Central memory CD8-positive, alpha-beta T cell (primary cell): ENCODE data around the gene DMPK.

Experiments used
- ATAC-seq: fragments of 150-1000 bp; cut with Tn5 transposase; replicated peaks from 2 replicates; pipeline ENCODE4 v1.10.0; 2022; ENCODE audit warnings: mild to moderate bottlenecking, moderate FRiP score, moderate number of reproducible peaks; ENCODE audit not compliant: poor library complexity, severe bottlenecking; ENCODE audit errors: extremely low read depth
- DNase-seq, 2 donors: peaks; one replicate each; pipeline ENCODE4 v3.0.0; 2021; ENCODE audit warnings: low spot score in 2 of 2
- H3K27ac Mint-ChIP-seq: one replicate; pipeline ENCODE4 v1.8.0; 2022; ENCODE audit warnings: low read depth, mild to moderate bottlenecking, moderate library complexity, mixed read lengths
- H3K27me3 Mint-ChIP-seq: one replicate; pipeline ENCODE4 v1.8.0; 2022; ENCODE audit warnings: mixed read lengths
- H3K36me3 Mint-ChIP-seq: one replicate; pipeline ENCODE4 v1.8.0; 2022; ENCODE audit warnings: mild to moderate bottlenecking, moderate library complexity, mixed read lengths; ENCODE audit not compliant: insufficient read depth
- H3K4me1 Mint-ChIP-seq: one replicate; pipeline ENCODE4 v1.8.0; 2022; ENCODE audit warnings: mixed read lengths
- H3K4me3 Mint-ChIP-seq: one replicate; pipeline ENCODE4 v1.8.0; 2022; ENCODE audit warnings: mild to moderate bottlenecking, moderate library complexity, mixed read lengths
- H3K9me3 Mint-ChIP-seq: one replicate; pipeline ENCODE4 v1.8.0; 2022; ENCODE audit warnings: mixed read lengths

The DMPK gene

GRCh38 chr19:45768655-45768983 is 13.7 kb downstream of the DMPK start:
- Mint-ChIP-seq H3K27me3 (peaks cover 8% of the 10 kb centered on the region), H3K4me1 (peaks cover 23% of the 10 kb centered on the region), H3K27ac (peak overlapping the region; percentile 79), H3K9me3 (no peaks in the 10 kb centered on the region), H3K4me3 (peak overlapping the region; percentile 86), H3K36me3 (peaks cover 31% of the 10 kb centered on the region)
- ATAC-seq = no peak
- DNase-seq = no peak

DNA sequence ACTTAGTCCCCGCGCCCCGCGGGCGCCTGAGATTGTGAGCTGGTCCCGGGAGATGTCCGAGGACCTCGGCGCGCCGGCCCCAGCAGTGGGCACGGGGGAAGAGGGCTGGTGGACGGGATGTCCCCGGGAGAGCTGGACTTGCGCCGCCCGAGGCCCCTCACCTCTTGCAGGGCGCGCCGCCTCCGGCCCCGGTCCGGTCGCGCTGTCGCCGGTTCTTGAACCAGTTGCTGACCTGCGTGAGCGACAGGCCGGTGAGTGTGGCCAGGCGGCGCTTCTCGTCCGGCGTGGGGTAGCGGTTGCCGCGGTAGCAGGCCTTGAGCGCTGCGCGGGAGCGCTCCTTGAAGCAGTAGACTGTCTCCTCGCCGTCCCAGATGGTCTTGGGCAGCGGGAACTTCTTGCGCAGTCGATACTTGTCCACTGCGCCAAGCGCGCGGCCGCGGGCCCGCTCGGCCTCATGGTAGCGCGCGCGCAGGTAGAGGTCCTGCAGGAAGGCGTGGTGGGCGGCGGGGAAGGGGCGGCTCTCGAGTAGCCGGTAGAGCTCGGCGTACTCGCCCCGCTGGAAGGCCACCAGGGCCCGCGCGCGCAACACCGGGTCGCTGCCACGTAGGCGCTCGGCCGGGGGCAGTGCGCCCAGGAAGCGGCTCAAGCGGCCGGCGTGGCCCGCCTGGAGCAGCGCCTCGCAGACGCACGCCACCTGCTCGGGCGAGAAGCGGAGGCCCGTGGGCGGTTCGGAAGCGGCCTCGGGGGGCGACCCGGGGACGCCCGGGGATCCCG is 14.2 kb downstream of the DMPK start:
- H3K27me3 Mint-ChIP-seq = peaks cover 8% of the 10 kb centered on the region
- H3K36me3 Mint-ChIP-seq = peaks cover 30% of the 10 kb centered on the region
- no peak overlapping the region for H3K27ac Mint-ChIP-seq
- no peaks in the 10 kb centered on the region for H3K9me3 Mint-ChIP-seq
- H3K4me3 Mint-ChIP-seq = peak overlapping the region; percentile 86
- ATAC-seq (no peak), DNase-seq (no peak)
- H3K4me1 Mint-ChIP-seq = peaks cover 23% of the 10 kb centered on the region

GRCh38 chr19:45767410-45767880 is 14.8 kb downstream of the DMPK start:
- ATAC-seq = no peak
- Mint-ChIP-seq H3K36me3 (peaks cover 27% of the 10 kb centered on the region), H3K4me1 (peaks cover 23% of the 10 kb centered on the region), H3K9me3 (no peaks in the 10 kb centered on the region), H3K4me3 (peak overlapping the region; percentile 86), H3K27ac (no peak overlapping the region), H3K27me3 (peaks cover 8% of the 10 kb centered on the region)
- no peak for DNase-seq

- H3K4me1 Mint-ChIP-seq = peaks cover 23% of the 10 kb centered on the region
- H3K36me3 Mint-ChIP-seq = peaks cover 23% of the 10 kb centered on the region
- ATAC-seq = no peak
- no peak overlapping the region for H3K27ac Mint-ChIP-seq
- DNase-seq = no peak
- peaks cover 8% of the 10 kb centered on the region for H3K27me3 Mint-ChIP-seq
- peak overlapping the region; percentile 86 for H3K4me3 Mint-ChIP-seq
- H3K9me3 Mint-ChIP-seq = no peaks in the 10 kb centered on the region
Observed at GRCh38 chr19:45766869-45767346, 15.4 kb downstream of the DMPK start.

DNA sequence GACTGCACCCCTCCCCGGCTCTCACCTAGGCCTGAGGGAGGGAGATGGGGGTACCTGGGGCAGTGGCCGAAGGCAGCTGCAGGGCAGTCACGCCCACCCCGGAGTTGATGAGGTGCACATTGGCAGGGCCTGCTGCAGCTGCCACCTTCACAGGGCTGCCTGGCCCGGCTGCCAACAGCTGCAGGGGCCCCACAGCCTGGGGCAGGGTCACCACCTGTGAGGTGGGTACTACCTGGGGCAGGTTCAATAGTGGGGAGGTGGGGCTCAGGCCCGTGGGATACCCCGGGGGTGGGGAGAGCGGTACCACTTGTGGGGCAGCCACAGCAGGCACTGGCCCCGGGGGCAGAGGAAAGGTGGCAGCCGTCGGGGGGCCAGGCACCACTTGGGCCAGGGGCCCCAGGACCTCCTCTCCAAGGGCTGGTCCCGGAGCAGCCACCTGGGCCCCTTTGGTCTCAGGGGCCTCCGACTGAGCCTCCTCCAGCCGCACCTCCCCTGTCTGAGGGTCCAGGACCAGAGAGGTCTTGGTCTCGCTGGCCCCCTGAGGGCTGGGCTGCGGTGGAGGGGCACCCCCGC is 15.9 kb downstream of the DMPK start:
- no peak overlapping the region for H3K4me3 Mint-ChIP-seq
- H3K9me3 Mint-ChIP-seq = no peaks in the 10 kb centered on the region
- peaks cover 8% of the 10 kb centered on the region for H3K27me3 Mint-ChIP-seq
- DNase-seq = no peak
- H3K4me1 Mint-ChIP-seq = peaks cover 23% of the 10 kb centered on the region
- no peak overlapping the region for H3K27ac Mint-ChIP-seq
- peaks cover 22% of the 10 kb centered on the region for H3K36me3 Mint-ChIP-seq
- no peak for ATAC-seq

GRCh38 chr19:45765702-45766295 is 16.5 kb downstream of the DMPK start:
- peak overlapping the region; percentile 4 for H3K4me3 Mint-ChIP-seq
- H3K4me1 Mint-ChIP-seq = peaks cover 19% of the 10 kb centered on the region
- H3K9me3 Mint-ChIP-seq = no peaks in the 10 kb centered on the region
- no peak overlapping the region for H3K27ac Mint-ChIP-seq
- H3K27me3 Mint-ChIP-seq = peaks cover 8% of the 10 kb centered on the region
- no peak for DNase-seq
- peaks cover 21% of the 10 kb centered on the region for H3K36me3 Mint-ChIP-seq
- ATAC-seq = no peak

DNA sequence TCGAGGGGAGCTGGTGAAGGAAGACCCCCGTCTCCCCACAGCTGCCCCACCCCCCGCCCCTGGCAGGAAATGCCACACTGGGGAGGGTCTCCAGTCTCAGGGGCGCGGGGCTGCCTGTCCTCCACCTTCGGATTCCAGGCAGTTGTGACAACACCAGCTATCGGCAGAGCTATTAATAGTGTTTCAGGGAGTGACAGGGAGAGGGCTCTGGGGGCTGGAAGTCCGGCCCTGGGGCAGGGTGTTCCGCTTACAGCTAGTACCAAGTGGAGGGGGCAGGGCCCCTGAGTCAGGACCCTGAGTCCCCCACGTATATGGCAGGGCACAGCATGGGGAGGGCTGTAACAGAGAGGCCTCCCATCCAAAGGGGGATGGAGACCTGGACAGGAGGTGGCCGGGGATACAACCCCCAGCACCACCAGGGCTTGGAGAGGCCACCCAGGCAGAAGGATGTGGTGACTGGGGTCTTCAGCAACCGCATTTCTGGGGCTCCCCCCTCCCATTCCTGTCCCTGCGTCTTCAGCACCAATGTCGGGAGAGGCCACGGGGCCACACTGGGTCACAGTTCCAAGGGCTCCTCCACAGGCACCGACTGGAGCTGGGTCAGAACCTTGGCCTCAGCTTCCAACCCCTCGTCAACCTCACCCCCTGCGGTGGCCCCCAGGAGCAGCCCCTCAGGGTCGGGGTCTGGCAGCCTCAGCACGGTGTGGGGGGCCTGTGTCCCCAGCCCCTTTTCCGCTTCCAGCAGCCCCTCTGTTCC is 17.2 kb downstream of the DMPK start:
- Mint-ChIP-seq H3K9me3 (no peaks in the 10 kb centered on the region), H3K4me3 (no peak overlapping the region), H3K27me3 (peaks cover 8% of the 10 kb centered on the region), H3K27ac (no peak overlapping the region), H3K36me3 (peaks cover 17% of the 10 kb centered on the region), H3K4me1 (peaks cover 12% of the 10 kb centered on the region)
- ATAC-seq (no peak), DNase-seq (no peak)

DNA sequence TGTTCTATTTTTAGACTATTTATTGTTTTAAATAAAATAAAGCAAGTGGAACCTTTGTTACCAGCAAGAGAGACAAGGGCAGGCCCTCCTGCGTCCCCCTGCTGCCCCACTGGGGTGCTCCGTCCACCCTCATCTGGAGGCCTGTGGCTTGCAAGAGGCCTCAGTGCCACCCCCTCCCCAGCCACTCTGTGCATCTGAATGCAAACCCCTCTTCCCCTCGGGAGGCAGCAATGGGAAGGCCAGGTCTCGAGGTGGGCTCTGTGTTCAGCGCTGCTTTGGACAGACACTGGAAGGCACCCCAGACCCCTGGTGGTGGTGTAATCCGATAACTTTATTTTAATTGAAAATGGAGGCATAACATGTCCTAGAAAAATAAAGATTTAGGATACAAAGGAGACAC is 17.8 kb downstream of the DMPK start:
- no peak overlapping the region for H3K27ac Mint-ChIP-seq
- peaks cover 6% of the 10 kb centered on the region for H3K4me1 Mint-ChIP-seq
- peaks cover 8% of the 10 kb centered on the region for H3K27me3 Mint-ChIP-seq
- DNase-seq = no peak
- H3K4me3 Mint-ChIP-seq = no peak overlapping the region
- ATAC-seq = no peak
- H3K36me3 Mint-ChIP-seq = peaks cover 12% of the 10 kb centered on the region
- no peaks in the 10 kb centered on the region for H3K9me3 Mint-ChIP-seq

- Mint-ChIP-seq H3K9me3 (no peaks in the 10 kb centered on the region), H3K4me1 (peaks cover 1% of the 10 kb centered on the region)
Observed at GRCh38 chr19:45763691-45764294, 18.5 kb downstream of the DMPK start.

DNA sequence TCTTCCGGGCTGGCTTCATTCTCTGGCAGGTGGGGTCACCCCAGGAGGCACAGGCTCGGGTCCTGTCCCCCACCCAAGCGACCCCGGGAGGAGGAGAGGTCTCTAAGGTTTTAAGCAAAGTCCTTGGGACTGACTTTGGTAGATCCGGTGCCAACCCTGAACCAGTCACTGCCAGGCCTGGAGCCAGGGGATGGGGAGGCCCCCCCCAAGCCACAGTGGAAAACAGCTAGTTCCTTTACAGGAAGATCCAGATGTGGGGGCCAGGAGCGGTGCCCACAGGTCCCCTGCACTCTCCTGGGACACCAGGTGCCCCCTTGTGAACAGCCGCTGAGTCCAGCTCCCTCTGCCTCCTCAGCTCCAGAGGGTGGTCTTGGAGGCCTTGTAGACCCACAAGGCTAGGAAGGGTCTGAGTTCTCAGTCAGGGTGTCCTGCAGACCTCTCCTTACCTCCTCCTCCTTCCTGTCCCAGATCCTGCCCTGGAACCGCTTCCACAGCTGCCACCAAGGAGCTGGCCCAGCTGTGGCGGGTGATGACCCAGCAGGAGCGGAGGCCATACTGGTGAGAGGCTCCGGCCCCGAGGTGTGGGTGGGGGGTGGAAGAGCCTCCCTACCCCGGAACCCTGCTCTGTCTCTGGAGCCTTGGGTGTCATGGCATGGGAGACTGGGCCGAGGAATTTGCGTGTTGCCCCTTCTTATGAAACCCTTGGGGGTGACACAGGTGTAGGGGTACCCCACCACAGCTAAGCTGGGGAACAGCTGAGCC is 19.2 kb downstream of the DMPK start:
- Mint-ChIP-seq H3K27me3 (peaks cover 8% of the 10 kb centered on the region), H3K9me3 (no peaks in the 10 kb centered on the region), H3K4me3 (no peak overlapping the region)

More at GRCh38 chr19:45763691-45764294, 18.5 kb downstream of the DMPK start:
- DNase-seq (no peak), ATAC-seq (no peak)
- H3K27ac Mint-ChIP-seq = no peak overlapping the region
- H3K4me3 Mint-ChIP-seq = no peak overlapping the region
- peaks cover 5% of the 10 kb centered on the region for H3K36me3 Mint-ChIP-seq
- H3K27me3 Mint-ChIP-seq = peaks cover 8% of the 10 kb centered on the region

GRCh38 chr19:45761714-45762113 is 20.6 kb downstream of the DMPK start:
- DNase-seq (no peak), ATAC-seq (no peak)
- H3K27me3 Mint-ChIP-seq = peaks cover 8% of the 10 kb centered on the region
- H3K27ac Mint-ChIP-seq = no peak overlapping the region
- no peaks in the 10 kb centered on the region for H3K9me3 Mint-ChIP-seq
- H3K36me3 Mint-ChIP-seq = peaks cover 2% of the 10 kb centered on the region
- H3K4me1 Mint-ChIP-seq = no peaks in the 10 kb centered on the region
- no peak overlapping the region for H3K4me3 Mint-ChIP-seq

More for the DNA sequence above, 19.2 kb downstream of the DMPK start:
- ATAC-seq = no peak
- peaks cover 5% of the 10 kb centered on the region for H3K36me3 Mint-ChIP-seq
- no peak overlapping the region for H3K27ac Mint-ChIP-seq
- no peaks in the 10 kb centered on the region for H3K4me1 Mint-ChIP-seq
- no peak for DNase-seq
